Measurements from ENCODE around the gene PFDN2.

PFDN2 gene

GRCh38 chr1:161098210-161099068 is 19.4 kb downstream of the PFDN2 start, which contains the start of gene KLHDC9:
TSS of gene KLHDC9 (plus strand) at chr1:161098361. CDS start at chr1:161098536, 175 bp downstream.
- Mint-ChIP-seq H3K4me3 (peak within 1 kb of the TSS; percentile 78), H3K27me3 (no peaks in the 10 kb centered on the region), H3K27ac (peak within 1 kb of the TSS; percentile 83), H3K4me1 (peaks cover 60% of the 10 kb centered on the region), H3K9me3 (no peaks in the 10 kb centered on the region), H3K36me3 (ENCODE audit: low read depth) (peaks cover 16% of the 10 kb centered on the region)
- ATAC-seq (peak; percentile 71), DNase-seq (peak; percentile 76)

DNA sequence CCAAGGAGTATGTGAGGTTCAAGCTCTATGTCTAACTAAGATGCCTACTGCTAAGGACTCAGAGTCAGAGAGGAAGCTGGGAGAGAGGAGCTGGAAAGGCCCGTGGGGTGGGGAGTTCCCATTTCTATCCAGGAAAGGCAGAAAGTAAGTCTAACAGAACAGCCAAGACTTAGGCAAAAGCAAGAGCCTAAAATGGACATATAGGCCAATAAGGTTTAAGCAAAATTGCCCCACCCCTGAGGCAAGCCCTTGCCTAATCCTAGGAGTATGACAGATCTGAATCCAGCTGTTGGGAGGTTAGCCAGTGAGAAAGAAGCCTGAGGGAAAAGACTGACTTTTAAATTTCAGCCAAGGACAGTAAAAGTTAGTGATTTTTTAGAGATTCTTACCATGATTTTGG is 21.3 kb downstream of the PFDN2 start:
- DNase-seq: no peak
- ATAC-seq: no peak
- Mint-ChIP-seq H3K4me1 (peaks cover 79% of the 10 kb centered on the region), H3K36me3 (ENCODE audit: low read depth) (peaks cover 10% of the 10 kb centered on the region), H3K27ac (no peak overlapping the region), H3K27me3 (no peaks in the 10 kb centered on the region), H3K9me3 (no peaks in the 10 kb centered on the region), H3K4me3 (no peak overlapping the region)

- Mint-ChIP-seq H3K27me3 (no peaks in the 10 kb centered on the region), H3K27ac (no peak overlapping the region), H3K9me3 (no peaks in the 10 kb centered on the region), H3K36me3 (ENCODE audit: low read depth) (peaks cover 7% of the 10 kb centered on the region), H3K4me3 (no peak overlapping the region), H3K4me1 (peaks cover 81% of the 10 kb centered on the region)
- ATAC-seq (no peak), DNase-seq (no peak)
Measured at GRCh38 chr1:161096015-161096414, 21.8 kb downstream of the PFDN2 start.

DNA sequence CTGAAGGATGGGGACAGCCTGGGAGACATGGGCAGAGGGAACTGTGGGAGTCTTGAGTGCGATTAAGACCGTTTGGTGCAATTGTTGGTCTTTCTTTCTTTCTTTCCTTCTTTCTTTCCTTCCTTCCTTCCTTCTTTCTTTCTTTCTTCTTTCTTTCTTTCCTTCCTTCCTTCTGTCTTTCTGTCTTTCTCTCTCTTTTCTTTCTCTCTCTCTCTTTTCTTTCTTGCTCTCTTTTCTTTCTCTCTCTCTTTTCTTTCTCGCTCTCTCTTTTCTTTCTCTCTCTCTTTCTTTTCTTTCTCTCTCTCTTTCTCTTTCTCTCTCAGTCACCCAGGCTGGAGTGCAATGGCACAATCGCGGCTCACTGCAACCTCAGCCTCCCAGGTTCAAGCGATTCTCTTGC is 22.6 kb downstream of the PFDN2 start:
- ATAC-seq (no peak), DNase-seq (no peak)
- H3K9me3 Mint-ChIP-seq: no peaks in the 10 kb centered on the region
- peaks cover 7% of the 10 kb centered on the region for H3K36me3 Mint-ChIP-seq (ENCODE audit: low read depth)
- H3K4me1 Mint-ChIP-seq: peaks cover 83% of the 10 kb centered on the region
- H3K27ac Mint-ChIP-seq: peak overlapping the region; percentile 13
- no peaks in the 10 kb centered on the region for H3K27me3 Mint-ChIP-seq
- no peak overlapping the region for H3K4me3 Mint-ChIP-seq

GRCh38 chr1:161094481-161094880 is 23.4 kb downstream of the PFDN2 start:
- Mint-ChIP-seq H3K9me3 (no peaks in the 10 kb centered on the region), H3K27me3 (no peaks in the 10 kb centered on the region), H3K4me1 (peaks cover 81% of the 10 kb centered on the region), H3K4me3 (no peak overlapping the region), H3K27ac (no peak overlapping the region), H3K36me3 (ENCODE audit: low read depth) (no peaks in the 10 kb centered on the region)
- no peak for DNase-seq
- no peak for ATAC-seq

- peak; percentile 95 for ATAC-seq
- Mint-ChIP-seq H3K36me3 (ENCODE audit: low read depth) (no peaks in the 10 kb centered on the region), H3K27ac (peak overlapping the region; percentile 47), H3K4me3 (no peak overlapping the region), H3K27me3 (no peaks in the 10 kb centered on the region), H3K4me1 (peaks cover 69% of the 10 kb centered on the region), H3K9me3 (no peaks in the 10 kb centered on the region)
- peak; percentile 45 for DNase-seq
Measured at GRCh38 chr1:161092621-161093028, 25.2 kb downstream of the PFDN2 start.

DNA sequence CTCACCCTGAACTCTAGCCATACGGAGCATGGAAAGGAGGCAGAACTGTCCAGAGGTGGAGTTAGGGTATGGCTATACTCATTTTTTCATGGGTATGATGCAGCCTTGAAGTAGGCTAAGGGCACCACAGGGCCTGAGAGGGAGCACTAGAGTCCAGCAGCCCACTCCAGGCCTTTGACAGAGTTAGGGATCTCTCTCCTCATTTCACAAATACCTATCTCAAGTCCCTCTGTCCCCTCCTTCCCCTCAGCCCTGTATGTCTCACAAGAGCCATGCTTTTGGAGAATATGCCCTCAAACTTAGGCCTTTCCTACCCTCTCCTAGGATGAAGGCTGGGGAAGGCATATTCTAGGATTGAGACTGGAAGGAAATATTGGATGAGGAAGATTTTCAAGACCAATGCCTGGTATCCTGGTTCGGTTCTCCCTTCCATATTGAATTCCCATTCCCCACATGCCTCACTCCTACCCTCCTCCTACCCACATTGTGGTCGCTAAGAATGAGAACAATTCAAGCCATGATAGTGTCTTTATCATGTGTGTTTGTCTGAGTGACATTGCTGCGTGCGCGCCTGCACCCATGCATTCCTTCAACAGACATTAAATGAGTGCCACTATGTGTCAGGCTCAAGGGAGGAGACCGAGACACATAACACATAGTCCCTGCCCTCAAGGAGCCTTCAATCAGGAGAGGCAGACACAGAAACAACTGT is 25.9 kb downstream of the PFDN2 start:
- H3K27me3 Mint-ChIP-seq: no peaks in the 10 kb centered on the region
- peaks cover 62% of the 10 kb centered on the region for H3K4me1 Mint-ChIP-seq
- ATAC-seq: peak; percentile 1
- no peak overlapping the region for H3K4me3 Mint-ChIP-seq
- H3K36me3 Mint-ChIP-seq (ENCODE audit: low read depth): no peaks in the 10 kb centered on the region
- DNase-seq: no peak
- H3K9me3 Mint-ChIP-seq: no peaks in the 10 kb centered on the region
- H3K27ac Mint-ChIP-seq: peak overlapping the region; percentile 47

- Mint-ChIP-seq H3K36me3 (ENCODE audit: low read depth) (no peaks in the 10 kb centered on the region), H3K4me3 (no peak overlapping the region), H3K9me3 (no peaks in the 10 kb centered on the region), H3K27me3 (no peaks in the 10 kb centered on the region), H3K27ac (no peak overlapping the region), H3K4me1 (peaks cover 53% of the 10 kb centered on the region)
- no peak for ATAC-seq
- no peak for DNase-seq
Measured at GRCh38 chr1:161091093-161091492, 26.7 kb downstream of the PFDN2 start.

- Mint-ChIP-seq H3K27me3 (no peaks in the 10 kb centered on the region), H3K36me3 (ENCODE audit: low read depth) (no peaks in the 10 kb centered on the region), H3K27ac (peak overlapping the region; percentile 34), H3K9me3 (no peaks in the 10 kb centered on the region), H3K4me1 (peaks cover 49% of the 10 kb centered on the region), H3K4me3 (no peak overlapping the region)
- ATAC-seq: peak; percentile 12
- DNase-seq: no peak
Measured at GRCh38 chr1:161090617-161091016, 27.2 kb downstream of the PFDN2 start.

- ATAC-seq (no peak), DNase-seq (no peak)
- Mint-ChIP-seq H3K4me3 (no peak overlapping the region), H3K27me3 (no peaks in the 10 kb centered on the region), H3K36me3 (ENCODE audit: low read depth) (no peaks in the 10 kb centered on the region), H3K4me1 (peaks cover 48% of the 10 kb centered on the region), H3K27ac (no peak overlapping the region), H3K9me3 (no peaks in the 10 kb centered on the region)
Measured at GRCh38 chr1:161089938-161090337, 27.9 kb downstream of the PFDN2 start.

DNA sequence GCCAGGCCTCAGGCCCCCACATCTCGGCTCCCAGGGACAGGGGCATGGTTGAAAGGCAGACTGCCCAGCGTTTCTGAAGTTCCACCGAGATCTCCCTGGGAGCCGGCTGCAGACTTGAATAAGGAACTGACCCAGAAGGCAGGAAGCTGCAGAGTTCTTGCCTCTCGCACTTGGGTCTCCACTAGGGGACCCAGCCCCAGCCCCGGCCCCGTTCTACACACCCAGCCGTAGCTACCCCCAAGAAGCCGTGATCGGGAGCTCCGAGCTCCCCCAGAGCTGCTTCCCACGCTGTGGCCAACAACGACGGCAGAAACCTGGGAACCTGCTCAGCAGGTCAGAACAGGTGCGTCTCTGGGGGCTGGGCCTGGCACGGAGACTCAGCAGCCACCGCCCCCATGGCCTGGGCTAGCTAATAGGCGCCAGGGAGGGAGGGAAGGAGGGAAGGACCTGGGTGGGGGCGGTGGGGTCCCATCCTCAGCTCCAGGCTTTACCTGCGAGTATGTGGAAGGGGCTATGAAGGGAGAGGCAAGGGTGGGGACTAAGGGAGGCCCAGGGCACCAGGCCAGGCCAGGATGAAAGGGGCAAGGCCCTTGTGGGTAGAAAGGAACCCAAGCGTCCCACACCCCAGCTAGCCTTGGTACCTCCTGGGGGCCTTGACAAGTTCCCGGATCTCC is 28.4 kb downstream of the PFDN2 start, which contains the start of gene NECTIN4:
Gene NECTIN4 (minus strand): TSS at position 308 of the 674 bp plus-strand sequence. CDS start 262 bp downstream, at position 46.
- H3K4me1 Mint-ChIP-seq: peaks cover 43% of the 10 kb centered on the region
- DNase-seq (no peak), ATAC-seq (no peak)
- no peak within 1 kb of the TSS for H3K4me3 Mint-ChIP-seq
- H3K9me3 Mint-ChIP-seq: no peaks in the 10 kb centered on the region
- no peak within 1 kb of the TSS for H3K27ac Mint-ChIP-seq
- H3K36me3 Mint-ChIP-seq (ENCODE audit: low read depth): no peaks in the 10 kb centered on the region
- no peaks in the 10 kb centered on the region for H3K27me3 Mint-ChIP-seq

DNA sequence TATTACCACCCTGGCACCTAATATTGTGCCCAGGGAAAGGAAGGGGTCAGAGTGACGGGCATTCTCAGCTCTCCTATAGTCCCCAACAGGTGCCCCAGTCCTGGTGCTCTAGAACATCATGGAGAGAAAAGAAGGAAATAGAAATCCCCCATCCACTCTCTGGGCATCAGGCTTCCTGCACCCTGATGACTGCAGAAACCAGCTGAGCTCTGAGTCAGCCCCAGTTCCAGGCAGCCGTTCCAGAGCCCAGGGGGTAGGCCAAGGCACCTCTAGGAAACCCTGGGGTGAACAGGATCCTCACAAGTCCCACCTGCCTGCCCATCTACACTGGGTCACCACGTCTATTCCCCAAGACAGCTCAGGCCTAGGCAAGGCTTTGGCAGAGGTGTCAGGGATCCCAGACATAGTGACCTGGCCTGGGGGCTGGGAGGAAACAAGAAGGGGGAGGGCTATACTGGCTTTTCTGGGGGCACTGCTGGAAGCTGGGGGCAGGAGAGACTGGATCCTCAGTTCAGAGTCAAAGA is 29.2 kb downstream of the PFDN2 start:
- Mint-ChIP-seq H3K27me3 (no peaks in the 10 kb centered on the region), H3K9me3 (no peaks in the 10 kb centered on the region), H3K4me3 (no peak overlapping the region), H3K36me3 (ENCODE audit: low read depth) (no peaks in the 10 kb centered on the region), H3K27ac (no peak overlapping the region), H3K4me1 (peaks cover 39% of the 10 kb centered on the region)
- no peak for DNase-seq
- ATAC-seq: no peak

DNA sequence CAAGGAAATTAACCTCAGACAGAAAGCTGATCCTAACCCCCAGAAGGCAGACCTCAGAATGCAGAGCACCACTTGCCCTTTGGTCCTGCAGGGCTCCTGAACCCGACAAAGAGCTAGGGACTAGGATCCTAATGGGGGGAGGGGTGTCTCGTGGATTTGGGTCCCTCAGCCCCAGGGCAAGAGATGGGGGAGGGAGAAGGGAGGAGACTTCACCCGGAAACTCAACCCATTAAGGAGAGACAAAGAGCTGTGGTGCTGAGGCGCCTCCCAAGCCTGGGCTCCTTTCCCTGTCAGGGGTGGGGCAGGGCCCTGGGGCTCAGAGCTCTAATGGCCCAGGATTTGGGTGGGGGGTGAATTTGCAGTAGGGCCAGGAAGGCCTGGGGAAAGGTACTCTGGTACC is 31.4 kb downstream of the PFDN2 start:
- no peaks in the 10 kb centered on the region for H3K27me3 Mint-ChIP-seq
- no peaks in the 10 kb centered on the region for H3K36me3 Mint-ChIP-seq (ENCODE audit: low read depth)
- DNase-seq: no peak
- no peak for ATAC-seq
- no peak overlapping the region for H3K4me3 Mint-ChIP-seq
- no peak overlapping the region for H3K27ac Mint-ChIP-seq
- peaks cover 17% of the 10 kb centered on the region for H3K4me1 Mint-ChIP-seq
- H3K9me3 Mint-ChIP-seq: no peaks in the 10 kb centered on the region

GRCh38 chr1:161085165-161085564 is 32.7 kb downstream of the PFDN2 start:
- Mint-ChIP-seq H3K27ac (no peak overlapping the region), H3K36me3 (ENCODE audit: low read depth) (no peaks in the 10 kb centered on the region), H3K27me3 (no peaks in the 10 kb centered on the region), H3K9me3 (no peaks in the 10 kb centered on the region), H3K4me1 (peaks cover 11% of the 10 kb centered on the region), H3K4me3 (no peak overlapping the region)
- ATAC-seq (no peak), DNase-seq (no peak)

Measured in activated naive CD8-positive, alpha-beta T cell treated with anti-CD3 and anti-CD28 coated beads, Interleukin-2, amount 50 U/mL, for 24 hours (primary cell).